Activated CD8-positive, alpha-beta memory T cell treated with anti-CD3 and anti-CD28 coated beads, Interleukin-2, amount 50 U/mL, for 4 hours (primary cell): ENCODE data around the gene ZNF440.
A peak's percentile ranks its signal among the peaks of the same experiment; 100 is the strongest.
"Not testable (repeated sequence)": the region's sequence is repeated elsewhere in the genome, so short reads cannot be mapped to it uniquely, and the experiment has no call there.

Experiments
- DNase-seq: peaks from one replicate; pipeline ENCODE4 v3.0.0-alpha.2; 2020

The ZNF440 gene

GRCh38 chr19:11828957-11829876 lies 15.1 kb downstream of the ZNF440 start:
- not testable (repeated sequence) for DNase-seq

- no peak for DNase-seq
Measured at GRCh38 chr19:11832253-11832912, 18.3 kb downstream of the ZNF440 start.

GRCh38 chr19:11833541-11833940 lies 19.5 kb downstream of the ZNF440 start:
- DNase-seq: no peak

GRCh38 chr19:11835626-11836066 lies 21.6 kb downstream of the ZNF440 start:
- DNase-seq: not testable (repeated sequence)

GRCh38 chr19:11843722-11844121 lies 29.6 kb downstream of the ZNF440 start:
- DNase-seq: no peak

- not testable (repeated sequence) for DNase-seq
Measured at GRCh38 chr19:11847615-11848014, 33.5 kb downstream of the ZNF440 start.

- no peak for DNase-seq
Measured at GRCh38 chr19:11848200-11848593, 34.1 kb downstream of the ZNF440 start.

GRCh38 chr19:11848594-11849469 lies 34.8 kb downstream of the ZNF440 start, which contains the start of gene ZNF439:
Gene ZNF439 (plus strand): TSS chr19:11848726. CDS start chr19:11848868, 142 bp downstream.
- DNase-seq: peak; percentile 82

- not testable (repeated sequence) for DNase-seq
Measured at GRCh38 chr19:11850289-11850688, 36.2 kb downstream of the ZNF440 start.

GRCh38 chr19:11853358-11853757 lies 39.3 kb downstream of the ZNF440 start:
- DNase-seq: no peak

- no peak for DNase-seq
Measured at GRCh38 chr19:11856596-11857250, 42.6 kb downstream of the ZNF440 start.

- no peak for DNase-seq
Measured at GRCh38 chr19:11860721-11861120, 46.6 kb downstream of the ZNF440 start.

- DNase-seq: no peak
Measured at GRCh38 chr19:11861301-11861700, 47.2 kb downstream of the ZNF440 start.

GRCh38 chr19:11867766-11868165 lies 53.7 kb downstream of the ZNF440 start:
- DNase-seq: not testable (repeated sequence)

- DNase-seq: no peak
Measured at GRCh38 chr19:11868188-11868587, 54.1 kb downstream of the ZNF440 start.

GRCh38 chr19:11872624-11873023 lies 58.6 kb downstream of the ZNF440 start:
- no peak for DNase-seq

- DNase-seq: no peak
Measured at GRCh38 chr19:11873762-11874161, 59.7 kb downstream of the ZNF440 start.

GRCh38 chr19:11879687-11880266 lies 65.7 kb downstream of the ZNF440 start:
- DNase-seq: peak; percentile 38

- DNase-seq: no peak
Measured at GRCh38 chr19:11880598-11880997, 66.5 kb downstream of the ZNF440 start.

GRCh38 chr19:11881151-11881800 lies 67.2 kb downstream of the ZNF440 start:
- peak; percentile 63 for DNase-seq

- DNase-seq: no peak
Measured at GRCh38 chr19:11882606-11883005, 68.5 kb downstream of the ZNF440 start.
